ENCODE measurements around the gene SEC16B.

SEC16B gene

DNA sequence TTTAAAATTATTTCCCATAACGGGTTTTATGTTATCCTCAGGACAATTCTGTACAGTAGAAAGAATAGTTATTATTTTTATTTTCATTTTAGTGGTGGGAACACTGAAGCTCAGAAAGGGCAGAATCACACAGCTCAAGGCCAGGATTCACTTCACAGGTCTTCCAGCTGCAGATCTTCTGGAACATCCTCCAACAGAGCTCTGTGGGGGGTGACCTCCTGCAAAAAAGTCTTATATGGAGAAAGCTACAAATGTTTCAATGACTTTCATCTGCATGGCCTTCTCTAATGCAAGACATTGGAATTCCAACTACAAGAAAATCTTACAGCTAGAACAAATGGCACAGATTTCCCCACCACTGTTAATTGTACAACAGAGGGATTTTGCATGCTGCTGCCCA, 64.2 kb downstream of the SEC16B start:
- no peaks in the 10 kb centered on the region for H3K4me1 ChIP-seq (ENCODE audit: low read depth, poor library complexity, severe bottlenecking)
- H3K4me2 ChIP-seq = no peak overlapping the region
- H3K9ac ChIP-seq = no peak overlapping the region
- H4K20me1 ChIP-seq (ENCODE audit: insufficient read depth) = no peaks in the 10 kb centered on the region
- no peak overlapping the region for H3K4me3 ChIP-seq (IDR thresholded peaks at IDR 0.05; ENCODE audit: insufficient read depth, low read depth, low read length)
- no peak overlapping the region for H3K27ac ChIP-seq
- no peak overlapping the region for H2AFZ ChIP-seq (ENCODE audit: low read depth)
- H3K36me3 ChIP-seq (ENCODE audit: insufficient read depth) = no peaks in the 10 kb centered on the region
- TF ChIP-seq, protein P1, sequence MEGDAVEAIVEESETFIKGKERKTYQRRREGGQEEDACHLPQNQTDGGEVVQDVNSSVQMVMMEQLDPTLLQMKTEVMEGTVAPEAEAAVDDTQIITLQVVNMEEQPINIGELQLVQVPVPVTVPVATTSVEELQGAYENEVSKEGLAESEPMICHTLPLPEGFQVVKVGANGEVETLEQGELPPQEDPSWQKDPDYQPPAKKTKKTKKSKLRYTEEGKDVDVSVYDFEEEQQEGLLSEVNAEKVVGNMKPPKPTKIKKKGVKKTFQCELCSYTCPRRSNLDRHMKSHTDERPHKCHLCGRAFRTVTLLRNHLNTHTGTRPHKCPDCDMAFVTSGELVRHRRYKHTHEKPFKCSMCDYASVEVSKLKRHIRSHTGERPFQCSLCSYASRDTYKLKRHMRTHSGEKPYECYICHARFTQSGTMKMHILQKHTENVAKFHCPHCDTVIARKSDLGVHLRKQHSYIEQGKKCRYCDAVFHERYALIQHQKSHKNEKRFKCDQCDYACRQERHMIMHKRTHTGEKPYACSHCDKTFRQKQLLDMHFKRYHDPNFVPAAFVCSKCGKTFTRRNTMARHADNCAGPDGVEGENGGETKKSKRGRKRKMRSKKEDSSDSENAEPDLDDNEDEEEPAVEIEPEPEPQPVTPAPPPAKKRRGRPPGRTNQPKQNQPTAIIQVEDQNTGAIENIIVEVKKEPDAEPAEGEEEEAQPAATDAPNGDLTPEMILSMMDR (conservative IDR thresholded peaks at IDR 0.05; ENCODE audit: low read depth, low read length) = no peak
- H3K79me2 ChIP-seq (ENCODE audit: insufficient read depth, low read depth) = no peaks in the 10 kb centered on the region
- H3K27me3 ChIP-seq (ENCODE audit: insufficient read depth, low read depth) = no peaks in the 10 kb centered on the region

DNA sequence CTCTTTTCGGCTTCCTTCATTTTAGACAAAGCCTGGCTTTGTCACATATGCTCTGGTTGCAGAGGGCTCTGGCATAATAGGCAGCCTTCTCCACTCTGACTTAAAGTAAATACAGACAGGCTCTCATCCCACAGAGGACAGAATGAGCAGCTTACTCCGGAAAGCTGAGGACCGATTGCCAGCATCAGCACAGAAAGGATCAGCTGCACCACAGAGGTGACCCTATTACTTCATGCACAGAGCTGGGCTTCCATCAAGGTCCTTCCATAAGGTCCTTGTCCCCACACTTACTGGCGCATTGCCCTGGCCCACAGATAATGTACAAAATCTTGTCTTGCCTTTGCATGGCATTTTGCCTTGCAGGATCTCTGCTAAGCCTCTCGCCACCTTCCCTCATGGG, 67.6 kb downstream of the SEC16B start:
- Histone ChIP-seq H3K36me3 (ENCODE audit: insufficient read depth) (no peaks in the 10 kb centered on the region), H3K79me2 (ENCODE audit: insufficient read depth, low read depth) (no peaks in the 10 kb centered on the region), H4K20me1 (ENCODE audit: insufficient read depth) (no peaks in the 10 kb centered on the region), H3K4me2 (no peak overlapping the region), H3K9ac (no peak overlapping the region), H3K4me3 (IDR thresholded peaks at IDR 0.05; ENCODE audit: insufficient read depth, low read depth, low read length) (no peak overlapping the region), H3K4me1 (ENCODE audit: low read depth, poor library complexity, severe bottlenecking) (no peaks in the 10 kb centered on the region), H3K27ac (no peak overlapping the region), H3K27me3 (ENCODE audit: insufficient read depth, low read depth) (no peaks in the 10 kb centered on the region), H2AFZ (ENCODE audit: low read depth) (no peak overlapping the region)
- TF ChIP-seq, protein P1 (conservative IDR thresholded peaks at IDR 0.05; ENCODE audit: low read depth, low read length) = no peak

DNA sequence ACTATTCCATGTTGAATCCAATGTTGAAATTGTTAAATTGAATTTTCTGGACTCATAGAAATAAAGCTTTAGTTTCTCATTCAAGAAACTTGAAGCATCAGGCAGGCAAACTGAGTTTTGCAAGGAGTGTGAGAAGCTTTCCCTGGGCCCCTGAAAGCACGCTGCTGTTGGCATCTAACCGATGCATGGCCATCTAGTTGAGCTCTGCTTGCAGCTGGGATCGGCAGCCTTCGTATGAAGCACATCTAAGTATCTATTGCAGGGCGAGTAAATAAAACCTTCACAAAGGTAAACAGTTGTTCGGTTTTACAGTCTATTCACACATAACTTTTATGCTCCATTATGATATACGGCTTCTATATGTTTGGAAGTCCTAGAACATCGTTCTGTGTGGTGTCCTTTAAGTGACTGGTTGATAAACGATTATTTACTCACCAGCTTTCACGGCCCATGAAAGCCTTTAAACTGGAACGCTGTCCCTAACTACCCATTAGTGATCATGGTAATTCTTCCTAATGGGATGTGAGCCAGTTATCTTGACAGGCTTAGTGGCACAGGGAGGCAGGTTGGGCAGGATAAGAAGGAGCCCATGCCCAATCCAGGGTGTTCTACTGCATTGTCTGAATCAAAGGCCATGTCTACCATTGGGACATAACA, 71.7 kb downstream of the SEC16B start:
- Histone ChIP-seq H3K27me3 (ENCODE audit: insufficient read depth, low read depth) (no peaks in the 10 kb centered on the region), H3K9ac (no peak overlapping the region), H3K27ac (no peak overlapping the region), H4K20me1 (ENCODE audit: insufficient read depth) (no peaks in the 10 kb centered on the region), H3K79me2 (ENCODE audit: insufficient read depth, low read depth) (no peaks in the 10 kb centered on the region), H3K36me3 (ENCODE audit: insufficient read depth) (no peaks in the 10 kb centered on the region), H3K4me1 (ENCODE audit: low read depth, poor library complexity, severe bottlenecking) (no peaks in the 10 kb centered on the region), H3K4me3 (IDR thresholded peaks at IDR 0.05; ENCODE audit: insufficient read depth, low read depth, low read length) (no peak overlapping the region), H3K4me2 (no peak overlapping the region), H2AFZ (ENCODE audit: low read depth) (no peak overlapping the region)
- TF ChIP-seq, protein P1 (conservative IDR thresholded peaks at IDR 0.05; ENCODE audit: low read depth, low read length) = no peak

DNA sequence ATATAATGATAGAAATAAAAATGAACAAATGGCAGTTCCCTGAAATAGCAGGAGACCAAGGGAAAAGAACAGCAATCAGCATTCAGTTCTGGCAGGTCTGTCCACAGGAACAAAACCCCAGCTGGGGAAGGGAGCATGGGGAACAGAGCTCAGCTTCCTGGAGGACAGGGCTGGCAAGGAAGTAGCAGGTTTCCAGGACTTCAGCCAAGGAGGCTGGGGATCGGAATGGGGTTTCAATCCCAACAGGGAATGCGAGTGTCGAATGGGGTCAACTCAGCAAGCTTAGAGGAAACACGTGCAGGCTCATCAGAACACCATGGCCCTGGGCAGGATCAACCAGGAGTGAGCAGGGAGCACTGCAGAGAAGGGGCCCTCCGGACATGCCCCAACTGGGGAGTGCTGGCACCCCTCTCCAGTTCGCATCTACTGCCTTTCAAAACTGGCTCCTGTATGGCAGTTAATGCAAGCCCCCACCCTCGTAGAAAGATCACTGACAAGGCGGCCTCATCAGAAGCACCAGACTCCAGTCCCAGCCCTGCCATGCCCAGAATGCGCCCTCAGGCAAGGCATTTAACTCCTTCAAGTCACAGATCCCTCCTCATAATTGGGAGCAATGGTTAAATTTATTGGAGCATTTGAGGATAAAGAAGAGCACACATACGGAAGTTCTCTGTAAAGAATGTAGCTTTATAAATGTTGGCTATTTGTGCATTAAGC, 72.4 kb downstream of the SEC16B start:
- no peaks in the 10 kb centered on the region for H3K79me2 ChIP-seq (ENCODE audit: insufficient read depth, low read depth)
- no peak overlapping the region for H3K9ac ChIP-seq
- no peak overlapping the region for H3K4me3 ChIP-seq (IDR thresholded peaks at IDR 0.05; ENCODE audit: insufficient read depth, low read depth, low read length)
- H4K20me1 ChIP-seq (ENCODE audit: insufficient read depth) = no peaks in the 10 kb centered on the region
- H2AFZ ChIP-seq (ENCODE audit: low read depth) = no peak overlapping the region
- H3K4me2 ChIP-seq = no peak overlapping the region
- TF ChIP-seq, protein P1 (conservative IDR thresholded peaks at IDR 0.05; ENCODE audit: low read depth, low read length) = no peak
- H3K27ac ChIP-seq = no peak overlapping the region
- H3K36me3 ChIP-seq (ENCODE audit: insufficient read depth) = no peaks in the 10 kb centered on the region
- H3K4me1 ChIP-seq (ENCODE audit: low read depth, poor library complexity, severe bottlenecking) = no peaks in the 10 kb centered on the region
- no peaks in the 10 kb centered on the region for H3K27me3 ChIP-seq (ENCODE audit: insufficient read depth, low read depth)
